ENCODE measurements around the gene LILRB2. TPM values are rescaled to one million over a fixed set of nuclear protein-coding genes. Genes with fewer than 3 reads are reported as not detected.
A peak's percentile ranks its signal among the peaks of the same experiment; 100 is the strongest.
"Not testable (repeated sequence)": the region's sequence is repeated elsewhere in the genome, so short reads cannot be mapped to it uniquely, and the experiment has no call there.

The LILRB2 gene
- total RNA-seq (2014; rRNA removed; shearing (Covaris generic)) = not detected in 2 replicates

GRCh38 chr19:54281007-54281728 is at the start of gene LILRB2:
TSS of gene LILRB2 (minus strand) at chr19:54281110. CDS start at chr19:54280496, 614 bp downstream.
- no peak for DNase-seq

GRCh38 chr19:54329476-54330165 is 48.7 kb upstream of the LILRB2 start:
- Histone ChIP-seq H3K27me3 (no peaks in the 10 kb centered on the region), H3K27ac (no peak overlapping the region), H3K4me1 (no peaks in the 10 kb centered on the region), H3K36me3 (no peaks in the 10 kb centered on the region), H3K4me3 (no peak overlapping the region), H3K9me3 (replicated peaks) (no peaks in the 10 kb centered on the region)
- DNase-seq = no peak

More at GRCh38 chr19:54281007-54281728, at the start of gene LILRB2:
- H3K9me3 ChIP-seq (replicated peaks) = no peaks in the 10 kb centered on the region
- no peaks in the 10 kb centered on the region for H3K4me1 ChIP-seq
- H3K27me3 ChIP-seq = peaks cover 8% of the 10 kb centered on the region; the same call in 1 of the 2 replicates
- H3K4me3 ChIP-seq = no peak within 1 kb of the TSS
- H3K27ac ChIP-seq = no peak within 1 kb of the TSS
- no peaks in the 10 kb centered on the region for H3K36me3 ChIP-seq

- not testable (repeated sequence) for DNase-seq; H3K27ac ChIP-seq; H3K36me3 ChIP-seq; H3K9me3 ChIP-seq (replicated peaks); H3K4me3 ChIP-seq; H3K4me1 ChIP-seq; H3K27me3 ChIP-seq
Observed at GRCh38 chr19:54328781-54329180, 47.9 kb upstream of the LILRB2 start.

- no peak overlapping the region for H3K4me3 ChIP-seq
- no peaks in the 10 kb centered on the region for H3K4me1 ChIP-seq
- no peaks in the 10 kb centered on the region for H3K36me3 ChIP-seq
- no peak overlapping the region for H3K27ac ChIP-seq
- no peaks in the 10 kb centered on the region for H3K9me3 ChIP-seq (replicated peaks)
- no peak for DNase-seq
- H3K27me3 ChIP-seq = no peaks in the 10 kb centered on the region
Observed at GRCh38 chr19:54325631-54326030, 44.7 kb upstream of the LILRB2 start.

GRCh38 chr19:54325194-54325621 is 44.3 kb upstream of the LILRB2 start:
- H3K4me3 ChIP-seq = no peak overlapping the region
- peak in 1 of 2 experiments; percentile 60 for DNase-seq

GRCh38 chr19:54324071-54324470 is 43.2 kb upstream of the LILRB2 start:
- no peak overlapping the region for H3K4me3 ChIP-seq
- no peaks in the 10 kb centered on the region for H3K36me3 ChIP-seq
- no peaks in the 10 kb centered on the region for H3K4me1 ChIP-seq
- no peak for DNase-seq
- no peaks in the 10 kb centered on the region for H3K27me3 ChIP-seq
- H3K9me3 ChIP-seq (replicated peaks) = no peaks in the 10 kb centered on the region
- no peak overlapping the region for H3K27ac ChIP-seq

More at GRCh38 chr19:54325194-54325621, 44.3 kb upstream of the LILRB2 start:
- Histone ChIP-seq H3K9me3 (replicated peaks) (no peaks in the 10 kb centered on the region), H3K27me3 (no peaks in the 10 kb centered on the region), H3K27ac (no peak overlapping the region), H3K36me3 (no peaks in the 10 kb centered on the region), H3K4me1 (no peaks in the 10 kb centered on the region)

- not testable (repeated sequence) for H3K36me3 ChIP-seq; H3K27ac ChIP-seq; H3K9me3 ChIP-seq (replicated peaks); H3K27me3 ChIP-seq; H3K4me3 ChIP-seq; H3K4me1 ChIP-seq; DNase-seq
Observed at GRCh38 chr19:54322934-54323333, 42.0 kb upstream of the LILRB2 start.

GRCh38 chr19:54322295-54322694 is 41.4 kb upstream of the LILRB2 start:
- not testable (repeated sequence) for H3K27me3 ChIP-seq; DNase-seq; H3K9me3 ChIP-seq (replicated peaks); H3K27ac ChIP-seq; H3K4me3 ChIP-seq; H3K36me3 ChIP-seq; H3K4me1 ChIP-seq

- no peak overlapping the region for H3K27ac ChIP-seq
- no peak overlapping the region for H3K4me3 ChIP-seq
- H3K36me3 ChIP-seq = no peaks in the 10 kb centered on the region
- H3K4me1 ChIP-seq = no peaks in the 10 kb centered on the region
- no peaks in the 10 kb centered on the region for H3K9me3 ChIP-seq (replicated peaks)
- DNase-seq = no peak
- H3K27me3 ChIP-seq = no peaks in the 10 kb centered on the region
Observed at GRCh38 chr19:54319892-54320670, 39.2 kb upstream of the LILRB2 start.

- Histone ChIP-seq H3K27me3 (no peaks in the 10 kb centered on the region), H3K4me1 (no peaks in the 10 kb centered on the region)
- no peak for DNase-seq
Observed at GRCh38 chr19:54319049-54319448, 38.1 kb upstream of the LILRB2 start.

GRCh38 chr19:54317965-54318240 is 37.0 kb upstream of the LILRB2 start:
- Histone ChIP-seq H3K27me3 (no peaks in the 10 kb centered on the region), H3K9me3 (replicated peaks) (no peaks in the 10 kb centered on the region), H3K4me3 (no peak overlapping the region), H3K36me3 (no peaks in the 10 kb centered on the region), H3K4me1 (no peaks in the 10 kb centered on the region), H3K27ac (no peak overlapping the region)
- no peak for DNase-seq

More at GRCh38 chr19:54319049-54319448, 38.1 kb upstream of the LILRB2 start:
- no peak overlapping the region for H3K4me3 ChIP-seq
- H3K9me3 ChIP-seq (replicated peaks) = no peaks in the 10 kb centered on the region
- H3K36me3 ChIP-seq = no peaks in the 10 kb centered on the region
- H3K27ac ChIP-seq = no peak overlapping the region

GRCh38 chr19:54317108-54317964 is 36.4 kb upstream of the LILRB2 start:
- no peak overlapping the region for H3K4me3 ChIP-seq
- no peaks in the 10 kb centered on the region for H3K27me3 ChIP-seq
- no peaks in the 10 kb centered on the region for H3K4me1 ChIP-seq
- H3K27ac ChIP-seq = no peak overlapping the region
- no peaks in the 10 kb centered on the region for H3K9me3 ChIP-seq (replicated peaks)
- no peaks in the 10 kb centered on the region for H3K36me3 ChIP-seq
- no peak for DNase-seq

- no peak overlapping the region for H3K27ac ChIP-seq
Observed at GRCh38 chr19:54316746-54317107, 35.8 kb upstream of the LILRB2 start.

GRCh38 chr19:54315956-54316355 is 35.0 kb upstream of the LILRB2 start:
- H3K9me3 ChIP-seq (replicated peaks) = no peaks in the 10 kb centered on the region
- H3K27me3 ChIP-seq = 0 out of 2 replicates have a peak, but pooled peaks cover 2% of the 10 kb centered on the region

More at GRCh38 chr19:54316746-54317107, 35.8 kb upstream of the LILRB2 start:
- Histone ChIP-seq H3K27me3 (no peaks in the 10 kb centered on the region), H3K4me1 (no peaks in the 10 kb centered on the region), H3K4me3 (no peak overlapping the region), H3K9me3 (replicated peaks) (no peaks in the 10 kb centered on the region), H3K36me3 (no peaks in the 10 kb centered on the region)
- DNase-seq = no peak

More at GRCh38 chr19:54315956-54316355, 35.0 kb upstream of the LILRB2 start:
- no peaks in the 10 kb centered on the region for H3K36me3 ChIP-seq
- H3K4me1 ChIP-seq = no peaks in the 10 kb centered on the region
- no peak for DNase-seq
- H3K4me3 ChIP-seq = no peak overlapping the region
- no peak overlapping the region for H3K27ac ChIP-seq

Measured in SJCRH30 (cell line).